Smooth muscle cell (in vitro differentiated cells): ENCODE measurements around the gene DNAI2. TPM values are rescaled to one million over a fixed set of nuclear protein-coding genes. Genes with fewer than 3 reads are reported as not detected.

Experiments
- DNase-seq: peaks from one replicate; lab custom pipeline; 2025; ENCODE audit not compliant: unreplicated experiment; lab: John Stamatoyannopoulos, UW
- H2AFZ ChIP-seq: fragments of 200-600 bp; sonication (generic); 2 replicates; pipeline ENCODE4 v1.6.0; 2016; ENCODE audit warnings: antibody characterized with exemption, low read depth, mild to moderate bottlenecking
- H3F3A ChIP-seq: fragments of 200-600 bp; sonication (generic); 2 replicates; pipeline ENCODE4 v1.6.0; 2017; ENCODE audit warnings: antibody characterized with exemption, low read depth
- H3K27ac ChIP-seq: fragments of 200-600 bp; sonication (generic); 2 replicates; pipeline ENCODE4 v1.5.1; 2016; ENCODE audit warnings: low read depth, mild to moderate bottlenecking
- H3K27me3 ChIP-seq: fragments of 200-600 bp; sonication (generic); 2 replicates; pipeline ENCODE4 v1.6.1; 2016; ENCODE audit warnings: low read depth, mild to moderate bottlenecking
- H3K36me3 ChIP-seq: fragments of 200-600 bp; sonication (generic); 2 replicates; pipeline ENCODE4 v1.5.1; 2016; ENCODE audit warnings: low read depth
- H3K4me1 ChIP-seq: fragments of 200-600 bp; sonication (generic); 2 replicates; pipeline ENCODE4 v1.5.1; 2016; ENCODE audit warnings: low read depth
- H3K4me2 ChIP-seq: fragments of 200-600 bp; sonication (generic); 2 replicates; pipeline ENCODE4 v1.6.0; 2016; ENCODE audit warnings: mild to moderate bottlenecking
- H3K4me3 ChIP-seq: fragments of 200-600 bp; sonication (generic); 2 replicates; pipeline ENCODE4 v1.5.1; 2016; ENCODE audit warnings: mild to moderate bottlenecking
- H3K79me2 ChIP-seq: fragments of 200-600 bp; sonication (generic); 2 replicates; pipeline ENCODE4 v1.6.0; 2016; ENCODE audit warnings: low read depth, mild to moderate bottlenecking
- H3K9ac ChIP-seq: fragments of 200-600 bp; sonication (generic); 2 replicates; pipeline ENCODE4 v1.6.0; 2016; ENCODE audit warnings: low read depth
- H3K9me3 ChIP-seq: fragments of 200-600 bp; sonication (generic); replicated peaks from 2 replicates; pipeline ENCODE4 v1.5.1; 2016; ENCODE audit warnings: low read depth
- H4K20me1 ChIP-seq: fragments of 200-600 bp; sonication (generic); 2 replicates; pipeline ENCODE4 v1.6.0; 2016; ENCODE audit warnings: low read depth
- CTCF ChIP-seq: fragments of 200-600 bp; sonication (generic); IDR thresholded peaks from 2 replicates; pipeline ENCODE4 v1.5.1; 2017; ENCODE audit warnings: borderline replicate concordance, mild to moderate bottlenecking, antibody characterized with exemption; ENCODE audit not compliant: insufficient read depth, poor library complexity, severe bottlenecking
- WGBS: methylation state at CpG from one replicate; pipeline ENCODE4 v1.1.7; 2016; ENCODE audit warnings: low lambda C conversion rate; 5-methylcytosine and 5-hydroxymethylcytosine counted together
- polyA plus RNA-seq: library from polyadenylated mRNA; unstranded; fragments of >200 nt; fragmentation: Nextera tagmentation; extraction: Ambion mirVana; gene quantifications from 2 replicates; pipeline ENCODE4 v1.2.1, GENCODE V29; 2016
- total RNA-seq: library from RNA; depleted of rRNA; stranded (reverse); fragments of >200 nt; gene quantifications from 2 replicates; pipeline ENCODE4 v1.2.3, GENCODE V29; 2014

DNAI2 gene
- total and polyA plus RNA-seq, 2 experiments from 2014 or later, result not detected

- DNase-seq, result no peak
- Histone ChIP-seq H3K27ac (no peak overlapping the region), H3K4me2 (no peak overlapping the region)
Observed at GRCh38 chr17:74243013-74243755, 30.9 kb upstream of the DNAI2 start.

GRCh38 chr17:74244128-74244527, 29.9 kb upstream of the DNAI2 start:
- WGBS, result 90% methylated on average over 10 of the region's 10 CpGs
- H3K27ac ChIP-seq, result no peak overlapping the region
- no peaks in the 10 kb centered on the region for H3K27me3 ChIP-seq
- H4K20me1 ChIP-seq, result no peaks in the 10 kb centered on the region
- no peak for TF ChIP-seq CTCF
- H3K4me1 ChIP-seq, result peaks cover 14% of the 10 kb centered on the region
- no peak overlapping the region for H3K9ac ChIP-seq
- no peak overlapping the region for H3K4me2 ChIP-seq
- H3K4me3 ChIP-seq, result no peak overlapping the region
- no peaks in the 10 kb centered on the region for H3K79me2 ChIP-seq
- H2AFZ ChIP-seq, result no peak overlapping the region
- H3F3A ChIP-seq, result no peaks in the 10 kb centered on the region
- H3K36me3 ChIP-seq, result no peaks in the 10 kb centered on the region
- no peak for DNase-seq
- H3K9me3 ChIP-seq, result no peaks in the 10 kb centered on the region

More at GRCh38 chr17:74243013-74243755, 30.9 kb upstream of the DNAI2 start:
- no peak overlapping the region for H3K4me3 ChIP-seq
- H3K9me3 ChIP-seq, result no peaks in the 10 kb centered on the region
- WGBS, result 91% methylated on average over 13 of the region's 13 CpGs
- H4K20me1 ChIP-seq, result no peaks in the 10 kb centered on the region
- no peaks in the 10 kb centered on the region for H3K79me2 ChIP-seq
- H3K9ac ChIP-seq, result no peak overlapping the region
- no peaks in the 10 kb centered on the region for H3K36me3 ChIP-seq
- no peak for TF ChIP-seq CTCF
- H3K4me1 ChIP-seq, result peaks cover 14% of the 10 kb centered on the region
- H3K27me3 ChIP-seq, result no peaks in the 10 kb centered on the region
- H3F3A ChIP-seq, result no peaks in the 10 kb centered on the region
- no peak overlapping the region for H2AFZ ChIP-seq

GRCh38 chr17:74244548-74244947, 29.5 kb upstream of the DNAI2 start:
- Histone ChIP-seq H3K36me3 (no peaks in the 10 kb centered on the region), H3K4me3 (no peak overlapping the region)
- DNase-seq, result no peak

More at GRCh38 chr17:74244548-74244947, 29.5 kb upstream of the DNAI2 start:
- no peak overlapping the region for H2AFZ ChIP-seq
- H3K79me2 ChIP-seq, result no peaks in the 10 kb centered on the region
- H3K9me3 ChIP-seq, result no peaks in the 10 kb centered on the region
- peaks cover 14% of the 10 kb centered on the region for H3K4me1 ChIP-seq
- no peak overlapping the region for H3K4me2 ChIP-seq
- no peak overlapping the region for H3K27ac ChIP-seq
- 90% methylated on average over 6 of the region's 6 CpGs for WGBS
- H3K9ac ChIP-seq, result no peak overlapping the region
- H3K27me3 ChIP-seq, result no peaks in the 10 kb centered on the region
- H3F3A ChIP-seq, result no peaks in the 10 kb centered on the region
- no peak for TF ChIP-seq CTCF
- no peaks in the 10 kb centered on the region for H4K20me1 ChIP-seq
